Measurements from ENCODE around the gene LRRC23. TPM values are rescaled to one million over a fixed set of nuclear protein-coding genes. Genes with fewer than 3 reads are reported as not detected.

LRRC23 gene
- total and polyA plus RNA-seq, 2 of the 13 experiments (the other 11 are each of a cell fraction or from before 2014, with no cell fraction given), result 6.0 to 7.8 TPM

GRCh38 chr12:6890789-6891645 is 13.6 kb upstream of the LRRC23 start (continued):
- TF ChIP-seq, protein P1, sequence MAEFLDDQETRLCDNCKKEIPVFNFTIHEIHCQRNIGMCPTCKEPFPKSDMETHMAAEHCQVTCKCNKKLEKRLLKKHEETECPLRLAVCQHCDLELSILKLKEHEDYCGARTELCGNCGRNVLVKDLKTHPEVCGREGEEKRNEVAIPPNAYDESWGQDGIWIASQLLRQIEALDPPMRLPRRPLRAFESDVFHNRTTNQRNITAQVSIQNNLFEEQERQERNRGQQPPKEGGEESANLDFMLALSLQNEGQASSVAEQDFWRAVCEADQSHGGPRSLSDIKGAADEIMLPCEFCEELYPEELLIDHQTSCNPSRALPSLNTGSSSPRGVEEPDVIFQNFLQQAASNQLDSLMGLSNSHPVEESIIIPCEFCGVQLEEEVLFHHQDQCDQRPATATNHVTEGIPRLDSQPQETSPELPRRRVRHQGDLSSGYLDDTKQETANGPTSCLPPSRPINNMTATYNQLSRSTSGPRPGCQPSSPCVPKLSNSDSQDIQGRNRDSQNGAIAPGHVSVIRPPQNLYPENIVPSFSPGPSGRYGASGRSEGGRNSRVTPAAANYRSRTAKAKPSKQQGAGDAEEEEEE (CRISPR knock-in tag; IDR thresholded peaks at IDR 0.05; ENCODE audit: borderline replicate concordance), result no peak
- TF ChIP-seq ZNF251 (CRISPR knock-in tag; IDR thresholded peaks at IDR 0.05) (no peak), ZBTB7A (CRISPR knock-in tag; IDR thresholded peaks at IDR 0.05) (no peak), MAFF (IDR thresholded peaks at IDR 0.05; ENCODE audit: low read depth, low read length) (peak; percentile 57; the same call in 1 of the 2 replicates), ZNF337 (CRISPR knock-in tag; IDR thresholded peaks at IDR 0.05; ENCODE audit: borderline replicate concordance, low read depth) (peak; percentile 34; the same call in 1 of the 2 replicates), GZF1 (CRISPR knock-in tag; IDR thresholded peaks at IDR 0.05) (no peak), ZNF616 (CRISPR knock-in tag; IDR thresholded peaks at IDR 0.05; ENCODE audit: low read depth) (no peak), TSC22D2 (CRISPR knock-in tag; IDR thresholded peaks at IDR 0.05; ENCODE audit: borderline replicate concordance) (peak; percentile 75; the same call in 1 of the 2 replicates), JUNB (CRISPR knock-in tag; IDR thresholded peaks at IDR 0.05; ENCODE audit: borderline replicate concordance) (no peak; the same call in 1 of the 2 replicates), ZFP37 (CRISPR knock-in tag; IDR thresholded peaks at IDR 0.05; ENCODE audit: borderline replicate concordance) (no peak), ZNF143 (CRISPR knock-in tag; IDR thresholded peaks at IDR 0.05) (peak; percentile 40), POLR2A (IDR thresholded peaks at IDR 0.05; ENCODE audit: insufficient read depth in 1 of 2, low read depth in 2 of 2, low read length in 2 of 2) (peak; percentile 73 to 78), SIN3B (IDR thresholded peaks at IDR 0.05; ENCODE audit: low read length) (no peak), TERF1 (CRISPR knock-in tag; IDR thresholded peaks at IDR 0.05) (no peak), ZNF275 (CRISPR knock-in tag; IDR thresholded peaks at IDR 0.05; ENCODE audit: borderline replicate concordance) (peak; percentile 63; the same call in 1 of the 2 replicates), NPAS2 (CRISPR knock-in tag; IDR thresholded peaks at IDR 0.05; ENCODE audit: borderline replicate concordance) (no peak), ZSCAN25 (CRISPR knock-in tag; IDR thresholded peaks at IDR 0.05) (peak; percentile 75; the same call in 1 of the 2 replicates), TBP (CRISPR knock-in tag; IDR thresholded peaks at IDR 0.05) (no peak), TEAD2 (CRISPR knock-in tag; IDR thresholded peaks at IDR 0.05) (no peak), CENPT (CRISPR knock-in tag; IDR thresholded peaks at IDR 0.05; ENCODE audit: low read depth) (no peak), RAD21 (CRISPR knock-in tag; IDR thresholded peaks at IDR 0.05) (peak; percentile 99), ARID2 (CRISPR knock-in tag; IDR thresholded peaks at IDR 0.05; ENCODE audit: borderline replicate concordance) (no peak)
- TF ChIP-seq, protein P2, sequence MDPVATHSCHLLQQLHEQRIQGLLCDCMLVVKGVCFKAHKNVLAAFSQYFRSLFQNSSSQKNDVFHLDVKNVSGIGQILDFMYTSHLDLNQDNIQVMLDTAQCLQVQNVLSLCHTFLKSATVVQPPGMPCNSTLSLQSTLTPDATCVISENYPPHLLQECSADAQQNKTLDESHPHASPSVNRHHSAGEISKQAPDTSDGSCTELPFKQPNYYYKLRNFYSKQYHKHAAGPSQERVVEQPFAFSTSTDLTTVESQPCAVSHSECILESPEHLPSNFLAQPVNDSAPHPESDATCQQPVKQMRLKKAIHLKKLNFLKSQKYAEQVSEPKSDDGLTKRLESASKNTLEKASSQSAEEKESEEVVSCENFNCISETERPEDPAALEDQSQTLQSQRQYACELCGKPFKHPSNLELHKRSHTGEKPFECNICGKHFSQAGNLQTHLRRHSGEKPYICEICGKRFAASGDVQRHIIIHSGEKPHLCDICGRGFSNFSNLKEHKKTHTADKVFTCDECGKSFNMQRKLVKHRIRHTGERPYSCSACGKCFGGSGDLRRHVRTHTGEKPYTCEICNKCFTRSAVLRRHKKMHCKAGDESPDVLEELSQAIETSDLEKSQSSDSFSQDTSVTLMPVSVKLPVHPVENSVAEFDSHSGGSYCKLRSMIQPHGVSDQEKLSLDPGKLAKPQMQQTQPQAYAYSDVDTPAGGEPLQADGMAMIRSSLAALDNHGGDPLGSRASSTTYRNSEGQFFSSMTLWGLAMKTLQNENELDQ (CRISPR knock-in tag; IDR thresholded peaks at IDR 0.05; ENCODE audit: borderline replicate concordance), result no peak
